WTC11 (cell line): ENCODE data around the gene NAA80. TPM values are rescaled to one million over a fixed set of nuclear protein-coding genes. Genes with fewer than 3 reads are reported as not detected.

Experiments used
- ATF2 ChIP-seq: sonication (generic); formaldehyde crosslinking; IDR thresholded peaks from 2 replicates; pipeline ENCODE4 v1.8.1; 2022; ENCODE audit warnings: low read depth, missing genetic modification reagents, borderline replicate concordance
- CBFB ChIP-seq: sonication (generic); formaldehyde crosslinking; IDR thresholded peaks from 2 replicates; pipeline ENCODE4 v1.8.1; 2022; ENCODE audit warnings: mild to moderate bottlenecking, low read depth, missing genetic modification reagents
- IRF1 ChIP-seq: sonication (generic); formaldehyde crosslinking; IDR thresholded peaks from 2 replicates; pipeline ENCODE4 v1.8.0; 2023; ENCODE audit warnings: missing genetic modification reagents
- IRF2 ChIP-seq: sonication (generic); formaldehyde crosslinking; IDR thresholded peaks from 2 replicates; pipeline ENCODE4 v1.8.0; 2022; ENCODE audit warnings: low read depth, missing genetic modification reagents, borderline replicate concordance
- JAZF1 ChIP-seq: fragments of 250-450 bp; sonication (Bioruptor Pico); IDR thresholded peaks from 2 replicates; pipeline ENCODE4 v1.9.0; 2021; ENCODE audit warnings: moderate library complexity, mild to moderate bottlenecking, inconsistent platforms
- MAX ChIP-seq: sonication (generic); formaldehyde crosslinking; IDR thresholded peaks from 2 replicates; pipeline ENCODE4 v1.8.0; 2022; ENCODE audit warnings: mild to moderate bottlenecking, missing genetic modification reagents
- MLX ChIP-seq: sonication (generic); formaldehyde crosslinking; IDR thresholded peaks from 2 replicates; pipeline ENCODE4 v1.8.1; 2023; ENCODE audit warnings: mild to moderate bottlenecking, missing genetic modification reagents, moderate library complexity
- NFE2L1 ChIP-seq: sonication (generic); formaldehyde crosslinking; IDR thresholded peaks from 2 replicates; pipeline ENCODE4 v1.8.1; 2023; ENCODE audit warnings: missing genetic modification reagents
- NR2C2 ChIP-seq: sonication (generic); formaldehyde crosslinking; IDR thresholded peaks from 2 replicates; pipeline ENCODE4 v1.8.0; 2022; ENCODE audit warnings: mild to moderate bottlenecking, missing genetic modification reagents
- NR3C1 ChIP-seq: sonication (generic); formaldehyde crosslinking; conservative IDR thresholded peaks from 2 replicates; pipeline ENCODE4 v1.8.1; 2023; ENCODE audit warnings: low read depth, mild to moderate bottlenecking, missing genetic modification reagents
- PRDM15 ChIP-seq: sonication (generic); formaldehyde crosslinking; IDR thresholded peaks from 2 replicates; pipeline ENCODE4 v1.8.0; 2022; ENCODE audit warnings: missing genetic modification reagents
- PRRX2 ChIP-seq: fragments of 250-450 bp; sonication (Bioruptor Pico); IDR thresholded peaks from 2 replicates; pipeline ENCODE4 v1.8.0; 2021; ENCODE audit warnings: mild to moderate bottlenecking
- TEAD4 ChIP-seq: sonication (generic); formaldehyde crosslinking; IDR thresholded peaks from 2 replicates; pipeline ENCODE4 v1.8.0; 2022; ENCODE audit warnings: mild to moderate bottlenecking, missing genetic modification reagents
- ZBTB21 ChIP-seq: sonication (generic); formaldehyde crosslinking; IDR thresholded peaks from 2 replicates; pipeline ENCODE4 v1.8.1; 2023; ENCODE audit warnings: mild to moderate bottlenecking, missing genetic modification reagents, borderline replicate concordance
- ZNF232 ChIP-seq: sonication (generic); formaldehyde crosslinking; IDR thresholded peaks from 2 replicates; pipeline ENCODE4 v1.8.0; 2022; ENCODE audit warnings: mild to moderate bottlenecking, missing genetic modification reagents
- ZNF263 ChIP-seq: sonication (generic); formaldehyde crosslinking; IDR thresholded peaks from 2 replicates; pipeline ENCODE4 v1.8.1; 2022; ENCODE audit warnings: low read depth, mild to moderate bottlenecking, moderate library complexity, missing genetic modification reagents
- ZNF671 ChIP-seq: fragments of 250-450 bp; sonication (Bioruptor Pico); IDR thresholded peaks from 2 replicates; pipeline ENCODE4 v1.8.0; 2021; ENCODE audit warnings: mild to moderate bottlenecking
- total RNA-seq: library from RNA; stranded (reverse); gene quantifications from 3 replicates; pipeline ENCODE4 v1.2.3, GENCODE V29; 2021
- TF ChIP-seq, protein P1 (sequence below): sonication (generic); formaldehyde crosslinking; IDR thresholded peaks from 2 replicates; pipeline ENCODE4 v1.8.1; 2022; ENCODE audit warnings: low read depth, mild to moderate bottlenecking, moderate library complexity, missing genetic modification reagents, borderline replicate concordance
- TF ChIP-seq, protein P2 (sequence below): fragments of 250-450 bp; sonication (Bioruptor Pico); IDR thresholded peaks from 2 replicates; pipeline ENCODE4 v1.9.0; 2021; ENCODE audit warnings: mild to moderate bottlenecking
- TF ChIP-seq, protein P3 (sequence below): fragments of 250-450 bp; sonication (Bioruptor Pico); IDR thresholded peaks from 2 replicates; pipeline ENCODE4 v1.8.0; 2021; ENCODE audit warnings: mild to moderate bottlenecking
- TF ChIP-seq, protein P4 (sequence below): sonication (generic); formaldehyde crosslinking; IDR thresholded peaks from 2 replicates; pipeline ENCODE4 v1.8.0; 2022; ENCODE audit warnings: mild to moderate bottlenecking, missing genetic modification reagents
- TF ChIP-seq, protein P5 (sequence below): fragments of 250-450 bp; sonication (Bioruptor Pico); IDR thresholded peaks from 2 replicates; pipeline ENCODE4 v2.1.2; 2022; ENCODE audit warnings: mild to moderate bottlenecking, moderate library complexity

The NAA80 gene
- total RNA-seq, 1 experiment from 2014 or later: 17.3 TPM

DNA sequence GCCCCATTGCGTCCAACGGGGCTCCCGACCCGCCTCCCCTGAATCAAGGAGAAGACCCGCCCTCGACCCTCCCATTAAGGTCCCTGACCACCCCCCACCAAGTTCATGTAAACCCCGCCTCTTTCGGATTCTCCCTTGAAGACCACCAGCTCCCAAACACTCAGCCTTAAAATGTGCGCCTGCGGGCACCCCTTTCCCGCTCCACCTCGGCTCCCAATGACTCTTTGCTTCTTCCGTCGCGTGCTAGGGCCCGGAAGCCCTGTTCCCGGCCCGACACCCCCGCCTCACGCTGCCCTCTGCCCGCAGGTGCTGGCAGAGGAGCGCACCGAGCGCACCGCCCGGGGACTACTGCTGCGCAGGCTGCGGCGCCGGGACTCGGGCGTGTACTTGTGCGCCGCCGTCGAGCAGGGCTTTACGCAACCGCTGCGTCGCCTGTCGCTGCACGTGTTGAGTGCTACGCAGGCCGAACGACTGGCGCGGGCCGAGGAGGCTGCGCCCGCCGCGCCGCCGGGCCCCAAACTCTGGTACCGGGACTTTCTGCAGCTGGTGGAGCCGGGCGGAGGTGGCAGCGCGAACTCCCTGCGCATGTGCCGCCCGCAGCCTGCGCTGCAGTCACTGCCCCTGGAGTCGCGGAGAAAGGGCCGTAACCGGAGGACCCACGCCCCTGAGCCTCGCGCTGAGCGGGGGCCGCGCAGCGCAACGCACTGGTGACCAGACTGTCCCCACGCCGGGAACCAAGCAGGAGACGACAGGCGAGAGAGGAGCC lies 23.0 kb downstream of the NAA80 start (continued):
- TF ChIP-seq, protein P1, sequence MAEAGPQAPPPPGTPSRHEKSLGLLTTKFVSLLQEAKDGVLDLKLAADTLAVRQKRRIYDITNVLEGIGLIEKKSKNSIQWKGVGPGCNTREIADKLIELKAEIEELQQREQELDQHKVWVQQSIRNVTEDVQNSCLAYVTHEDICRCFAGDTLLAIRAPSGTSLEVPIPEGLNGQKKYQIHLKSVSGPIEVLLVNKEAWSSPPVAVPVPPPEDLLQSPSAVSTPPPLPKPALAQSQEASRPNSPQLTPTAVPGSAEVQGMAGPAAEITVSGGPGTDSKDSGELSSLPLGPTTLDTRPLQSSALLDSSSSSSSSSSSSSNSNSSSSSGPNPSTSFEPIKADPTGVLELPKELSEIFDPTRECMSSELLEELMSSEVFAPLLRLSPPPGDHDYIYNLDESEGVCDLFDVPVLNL (CRISPR knock-in tag): no peak
- TF ChIP-seq MLX (CRISPR knock-in tag): no peak
- no peak for TF ChIP-seq TEAD4 (CRISPR knock-in tag)
- TF ChIP-seq, protein P2, sequence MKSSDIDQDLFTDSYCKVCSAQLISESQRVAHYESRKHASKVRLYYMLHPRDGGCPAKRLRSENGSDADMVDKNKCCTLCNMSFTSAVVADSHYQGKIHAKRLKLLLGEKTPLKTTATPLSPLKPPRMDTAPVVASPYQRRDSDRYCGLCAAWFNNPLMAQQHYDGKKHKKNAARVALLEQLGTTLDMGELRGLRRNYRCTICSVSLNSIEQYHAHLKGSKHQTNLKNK (CRISPR knock-in tag): no peak
- TF ChIP-seq, protein P3, sequence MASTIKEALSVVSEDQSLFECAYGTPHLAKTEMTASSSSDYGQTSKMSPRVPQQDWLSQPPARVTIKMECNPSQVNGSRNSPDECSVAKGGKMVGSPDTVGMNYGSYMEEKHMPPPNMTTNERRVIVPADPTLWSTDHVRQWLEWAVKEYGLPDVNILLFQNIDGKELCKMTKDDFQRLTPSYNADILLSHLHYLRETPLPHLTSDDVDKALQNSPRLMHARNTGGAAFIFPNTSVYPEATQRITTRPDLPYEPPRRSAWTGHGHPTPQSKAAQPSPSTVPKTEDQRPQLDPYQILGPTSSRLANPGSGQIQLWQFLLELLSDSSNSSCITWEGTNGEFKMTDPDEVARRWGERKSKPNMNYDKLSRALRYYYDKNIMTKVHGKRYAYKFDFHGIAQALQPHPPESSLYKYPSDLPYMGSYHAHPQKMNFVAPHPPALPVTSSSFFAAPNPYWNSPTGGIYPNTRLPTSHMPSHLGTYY (CRISPR knock-in tag): no peak
- TF ChIP-seq NFE2L1 (CRISPR knock-in tag): peak; percentile 27; the same call in 1 of the 2 replicates
- TF ChIP-seq, protein P4, sequence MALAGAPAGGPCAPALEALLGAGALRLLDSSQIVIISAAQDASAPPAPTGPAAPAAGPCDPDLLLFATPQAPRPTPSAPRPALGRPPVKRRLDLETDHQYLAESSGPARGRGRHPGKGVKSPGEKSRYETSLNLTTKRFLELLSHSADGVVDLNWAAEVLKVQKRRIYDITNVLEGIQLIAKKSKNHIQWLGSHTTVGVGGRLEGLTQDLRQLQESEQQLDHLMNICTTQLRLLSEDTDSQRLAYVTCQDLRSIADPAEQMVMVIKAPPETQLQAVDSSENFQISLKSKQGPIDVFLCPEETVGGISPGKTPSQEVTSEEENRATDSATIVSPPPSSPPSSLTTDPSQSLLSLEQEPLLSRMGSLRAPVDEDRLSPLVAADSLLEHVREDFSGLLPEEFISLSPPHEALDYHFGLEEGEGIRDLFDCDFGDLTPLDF: no peak
- TF ChIP-seq NR3C1: no peak
- TF ChIP-seq ZNF263 (CRISPR knock-in tag): no peak
- no peak for TF ChIP-seq ZNF671
- TF ChIP-seq JAZF1 (CRISPR knock-in tag): no peak
- TF ChIP-seq, protein P5, sequence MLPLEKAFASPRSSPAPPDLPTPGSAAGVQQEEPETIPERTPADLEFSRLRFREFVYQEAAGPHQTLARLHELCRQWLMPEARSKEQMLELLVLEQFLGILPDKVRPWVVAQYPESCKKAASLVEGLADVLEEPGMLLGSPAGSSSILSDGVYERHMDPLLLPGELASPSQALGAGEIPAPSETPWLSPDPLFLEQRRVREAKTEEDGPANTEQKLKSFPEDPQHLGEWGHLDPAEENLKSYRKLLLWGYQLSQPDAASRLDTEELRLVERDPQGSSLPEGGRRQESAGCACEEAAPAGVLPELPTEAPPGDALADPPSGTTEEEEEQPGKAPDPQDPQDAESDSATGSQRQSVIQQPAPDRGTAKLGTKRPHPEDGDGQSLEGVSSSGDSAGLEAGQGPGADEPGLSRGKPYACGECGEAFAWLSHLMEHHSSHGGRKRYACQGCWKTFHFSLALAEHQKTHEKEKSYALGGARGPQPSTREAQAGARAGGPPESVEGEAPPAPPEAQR (CRISPR knock-in tag): no peak
- no peak for TF ChIP-seq ZBTB21 (CRISPR knock-in tag)
- TF ChIP-seq PRRX2 (CRISPR knock-in tag): no peak
- peak; percentile 69; the same call in 1 of the 2 replicates for TF ChIP-seq IRF1 (CRISPR knock-in tag)
- 0 out of 2 replicates have a peak, but pooled peaks have one; percentile 56 for TF ChIP-seq CBFB (CRISPR knock-in tag)
- peak; percentile 97 for TF ChIP-seq MAX (CRISPR knock-in tag)
- TF ChIP-seq IRF2 (CRISPR knock-in tag): no peak
- TF ChIP-seq ATF2: no peak
- peak; percentile 40 for TF ChIP-seq PRDM15 (CRISPR knock-in tag)
- no peak for TF ChIP-seq ZNF232 (CRISPR knock-in tag)
- TF ChIP-seq NR2C2 (CRISPR knock-in tag): no peak
